Activated T-helper 17 cell treated with anti-CD3 and anti-CD28 coated beads, Interleukin-2, amount 50 U/mL, for 72 hours (primary cell): ENCODE data around the gene NEU2. TPM values are rescaled to one million over a fixed set of nuclear protein-coding genes. Genes with fewer than 3 reads are reported as not detected.

Source experiments
- ATAC-seq: fragments of 150-1000 bp; cut with Tn5 transposase; replicated peaks from 2 replicates; pipeline ENCODE4 v1.10.0; 2021; ENCODE audit warnings: mild to moderate bottlenecking, moderate library complexity
- H3K27ac Mint-ChIP-seq: one replicate; pipeline ENCODE4 v1.8.0; 2022; ENCODE audit warnings: mixed read lengths
- H3K27me3 Mint-ChIP-seq: one replicate; pipeline ENCODE4 v1.8.0; 2022; ENCODE audit warnings: mixed read lengths
- H3K36me3 Mint-ChIP-seq: one replicate; pipeline ENCODE4 v1.8.0; 2022; ENCODE audit warnings: low read depth, mild to moderate bottlenecking, mixed read lengths
- H3K4me1 Mint-ChIP-seq: one replicate; pipeline ENCODE4 v1.8.0; 2022; ENCODE audit warnings: mixed read lengths
- H3K4me3 Mint-ChIP-seq: one replicate; pipeline ENCODE4 v1.8.0; 2022; ENCODE audit warnings: mild to moderate bottlenecking, mixed read lengths
- H3K9me3 Mint-ChIP-seq: one replicate; pipeline ENCODE4 v1.8.0; 2022; ENCODE audit warnings: mixed read lengths
- total RNA-seq, 2 donors: library from RNA; stranded (reverse); gene quantifications; one replicate each; pipeline ENCODE4 v1.2.3, GENCODE V29; 2022

NEU2 gene
- total RNA-seq, 2 donors from 2014 or later = not detected

GRCh38 chr2:233080836-233081229, 48.4 kb downstream of the NEU2 start:
- Mint-ChIP-seq H3K27ac (peak overlapping the region; percentile 98), H3K9me3 (no peaks in the 10 kb centered on the region), H3K4me3 (peak overlapping the region; percentile 72), H3K27me3 (no peaks in the 10 kb centered on the region), H3K36me3 (peaks cover 65% of the 10 kb centered on the region), H3K4me1 (peaks cover 58% of the 10 kb centered on the region)
- no peak for ATAC-seq

GRCh38 chr2:233081232-233081730, 48.8 kb downstream of the NEU2 start:
- peak overlapping the region; percentile 72 for H3K4me3 Mint-ChIP-seq
- H3K9me3 Mint-ChIP-seq = no peaks in the 10 kb centered on the region
- H3K4me1 Mint-ChIP-seq = peaks cover 62% of the 10 kb centered on the region
- peaks cover 67% of the 10 kb centered on the region for H3K36me3 Mint-ChIP-seq
- no peaks in the 10 kb centered on the region for H3K27me3 Mint-ChIP-seq
- ATAC-seq = peak; percentile 67
- H3K27ac Mint-ChIP-seq = peak overlapping the region; percentile 98

GRCh38 chr2:233081731-233082221, 49.3 kb downstream of the NEU2 start:
- H3K4me3 Mint-ChIP-seq = peak overlapping the region; percentile 72
- H3K4me1 Mint-ChIP-seq = peaks cover 65% of the 10 kb centered on the region
- no peak for ATAC-seq
- H3K27ac Mint-ChIP-seq = peak overlapping the region; percentile 98
- H3K27me3 Mint-ChIP-seq = no peaks in the 10 kb centered on the region
- H3K9me3 Mint-ChIP-seq = no peaks in the 10 kb centered on the region
- H3K36me3 Mint-ChIP-seq = peaks cover 70% of the 10 kb centered on the region

- H3K36me3 Mint-ChIP-seq = peaks cover 73% of the 10 kb centered on the region
- H3K4me3 Mint-ChIP-seq = peak overlapping the region; percentile 72
- no peaks in the 10 kb centered on the region for H3K9me3 Mint-ChIP-seq
- H3K27ac Mint-ChIP-seq = peak overlapping the region; percentile 98
- peaks cover 68% of the 10 kb centered on the region for H3K4me1 Mint-ChIP-seq
- no peaks in the 10 kb centered on the region for H3K27me3 Mint-ChIP-seq
- ATAC-seq = peak; percentile 61
Measured at GRCh38 chr2:233082222-233082930, 49.9 kb downstream of the NEU2 start.

GRCh38 chr2:233082931-233083755, 50.7 kb downstream of the NEU2 start:
- no peak for ATAC-seq
- Mint-ChIP-seq H3K4me3 (peak overlapping the region; percentile 72), H3K4me1 (peaks cover 73% of the 10 kb centered on the region), H3K9me3 (no peaks in the 10 kb centered on the region), H3K27me3 (no peaks in the 10 kb centered on the region), H3K36me3 (peaks cover 81% of the 10 kb centered on the region), H3K27ac (peak overlapping the region; percentile 98)

GRCh38 chr2:233083782-233084181, 51.3 kb downstream of the NEU2 start:
- peaks cover 87% of the 10 kb centered on the region for H3K36me3 Mint-ChIP-seq
- peak overlapping the region; percentile 72 for H3K4me3 Mint-ChIP-seq
- peaks cover 79% of the 10 kb centered on the region for H3K4me1 Mint-ChIP-seq
- H3K27me3 Mint-ChIP-seq = no peaks in the 10 kb centered on the region
- peak overlapping the region; percentile 98 for H3K27ac Mint-ChIP-seq
- ATAC-seq = no peak
- no peaks in the 10 kb centered on the region for H3K9me3 Mint-ChIP-seq

- peak overlapping the region; percentile 98 for H3K27ac Mint-ChIP-seq
- no peaks in the 10 kb centered on the region for H3K9me3 Mint-ChIP-seq
- H3K4me1 Mint-ChIP-seq = peaks cover 76% of the 10 kb centered on the region
- peaks cover 87% of the 10 kb centered on the region for H3K36me3 Mint-ChIP-seq
- H3K27me3 Mint-ChIP-seq = no peaks in the 10 kb centered on the region
- peak overlapping the region; percentile 72 for H3K4me3 Mint-ChIP-seq
- ATAC-seq = peak; percentile 53
Measured at GRCh38 chr2:233084488-233084887, 52.0 kb downstream of the NEU2 start.

Other genes starting within 250 kb of the NEU2 start
- gene SNORC, start 162.4 kb upstream of the NEU2 start, total RNA-seq = 1 to 10 TPM; 2.0 to 3.1 TPM
- 1 to 10 TPM in 1 of 2 donors, not detected in 1; 1.0 TPM for gene NGEF, start 19.4 kb upstream of the NEU2 start, total RNA-seq
- 10 to 100 TPM; 81.6 to 89.8 TPM for gene INPP5D, start 27.7 kb downstream of the NEU2 start, total RNA-seq
- gene ATG16L1, start 219.0 kb downstream of the NEU2 start, total RNA-seq = 10 to 100 TPM; 24.5 to 34.1 TPM